DOHH2 (cell line): ENCODE results near the gene FRY.

Experiments used
- CTCF ChIP-seq: fragments of 200-600 bp; sonication (generic); IDR thresholded peaks from one replicate; pipeline ENCODE4 v1.5.1; 2014; ENCODE audit warnings: antibody characterized with exemption, mild to moderate bottlenecking, low read depth, low read length; ENCODE audit not compliant: poor library complexity, severe bottlenecking
- EZH2phosphoT487 ChIP-seq: fragments of 200-600 bp; sonication (generic); IDR thresholded peaks from 2 replicates; pipeline ENCODE4 v1.6.1; 2017; ENCODE audit warnings: borderline replicate concordance, mild to moderate bottlenecking, antibody characterized with exemption, low read length, moderate library complexity, mixed read lengths

- TF ChIP-seq CTCF (no peak), EZH2phosphoT487 (no peak)
These were observed 32.2 kb downstream of the FRY start for GRCh38 chr13:32063619-32064233.
